GM21423 (cell line): Measurements from ENCODE around the gene GARIN5A.
A peak's percentile ranks its signal among the peaks of the same experiment; 100 is the strongest.

Experiments
- ATAC-seq: cut with Tn5 transposase; IDR thresholded peaks from one replicate; pipeline ENCODE4 v1.9.1; 2021; ENCODE audit warnings: mild to moderate bottlenecking, moderate library complexity; ENCODE audit not compliant: unreplicated experiment

The GARIN5A gene

DNA sequence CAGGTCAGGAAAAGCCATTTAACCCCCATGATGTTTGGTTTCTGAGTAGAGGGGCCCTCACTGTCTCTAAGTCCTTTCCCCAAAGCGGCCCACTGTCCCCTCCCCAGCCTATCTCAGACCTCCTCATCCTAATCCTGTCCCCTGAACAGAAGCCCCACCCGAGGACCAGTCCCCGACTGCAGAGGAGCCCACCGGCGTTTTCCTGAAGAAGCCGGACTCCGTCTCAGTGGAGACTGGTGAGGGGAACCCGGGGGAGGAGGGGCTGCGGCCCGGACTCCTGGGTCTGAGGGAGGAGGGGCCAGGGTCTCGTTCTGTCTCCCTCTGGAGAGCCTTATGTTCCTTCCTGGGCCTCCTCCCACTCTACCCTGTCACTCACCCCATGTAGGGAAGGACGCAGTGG, 41.0 kb downstream of the GARIN5A start:
- no peak for ATAC-seq

- ATAC-seq: no peak
These were observed 41.4 kb downstream of the GARIN5A start for GRCh38 chr19:50435221-50435620.

DNA sequence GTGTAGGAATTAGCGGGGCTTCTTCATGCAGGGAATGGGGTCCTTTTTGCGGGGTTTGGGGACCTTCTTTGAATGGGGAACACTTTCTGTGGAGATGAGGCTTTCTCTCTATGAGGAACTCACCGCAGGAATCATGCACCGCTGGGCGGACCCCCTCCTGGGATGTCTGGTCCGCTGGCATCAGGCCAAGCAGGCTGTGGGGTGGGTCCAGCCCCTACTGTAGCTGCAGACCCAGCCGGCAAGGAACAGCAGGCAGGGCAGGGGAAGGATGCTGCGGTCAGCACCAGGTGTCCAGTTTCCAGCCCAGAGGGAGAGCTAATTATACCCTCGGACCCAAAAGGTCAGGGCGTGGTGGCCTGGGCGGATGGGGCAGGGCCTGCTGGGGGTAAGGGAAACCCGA, 42.1 kb downstream of the GARIN5A start:
- ATAC-seq: no peak

GRCh38 chr19:50433201-50434180, 43.2 kb downstream of the GARIN5A start:
- ATAC-seq: no peak

- no peak for ATAC-seq
These were observed 44.2 kb downstream of the GARIN5A start, which contains the start of gene MYBPC2 for GRCh38 chr19:50432221-50433028. TSS of gene MYBPC2 (plus strand) at chr19:50432892. CDS start at chr19:50432954, 62 bp downstream.

DNA sequence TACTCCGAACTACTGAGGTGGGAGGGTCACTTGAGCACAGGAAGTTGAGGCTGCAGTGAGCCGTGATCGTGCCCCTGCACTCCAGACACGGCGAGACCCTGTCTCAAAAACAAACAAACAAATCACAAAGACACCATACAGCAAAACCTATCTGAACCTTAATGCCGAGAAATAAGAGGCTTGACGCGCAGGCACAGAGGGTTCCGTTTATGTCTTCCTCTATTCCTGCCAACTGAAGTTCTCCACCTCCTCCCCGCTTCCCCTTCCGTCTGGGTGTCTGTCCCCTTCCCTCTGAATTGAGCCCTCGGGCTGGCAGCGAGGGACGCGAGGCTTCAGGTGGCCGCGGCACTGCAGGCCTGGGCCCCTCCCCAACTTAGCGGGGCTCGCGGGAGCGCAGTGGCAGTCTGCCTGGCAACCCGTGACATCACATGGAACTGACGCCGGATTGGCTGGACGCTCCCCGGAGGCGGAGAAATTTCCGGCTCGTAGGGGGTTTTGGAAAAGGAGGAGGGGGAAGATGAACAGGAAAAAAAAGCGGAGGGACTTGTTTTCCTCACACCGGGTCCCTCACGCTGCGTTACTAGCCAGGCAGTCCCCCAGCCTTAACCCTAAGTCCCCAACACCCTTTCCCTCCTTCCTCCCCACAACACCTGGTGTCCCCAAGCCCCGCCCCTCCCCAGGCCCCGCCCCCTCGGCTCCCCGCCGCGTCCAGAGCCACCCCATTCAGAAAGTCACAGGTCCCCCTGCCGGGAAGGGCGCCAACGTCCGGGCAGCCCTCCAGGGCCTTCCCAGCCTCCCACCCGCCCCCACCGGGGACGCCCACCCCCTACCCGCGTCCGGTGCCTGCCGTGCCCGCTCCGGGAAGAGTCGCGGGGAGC, 45.1 kb downstream of the GARIN5A start:
- ATAC-seq: peak; percentile 58

DNA sequence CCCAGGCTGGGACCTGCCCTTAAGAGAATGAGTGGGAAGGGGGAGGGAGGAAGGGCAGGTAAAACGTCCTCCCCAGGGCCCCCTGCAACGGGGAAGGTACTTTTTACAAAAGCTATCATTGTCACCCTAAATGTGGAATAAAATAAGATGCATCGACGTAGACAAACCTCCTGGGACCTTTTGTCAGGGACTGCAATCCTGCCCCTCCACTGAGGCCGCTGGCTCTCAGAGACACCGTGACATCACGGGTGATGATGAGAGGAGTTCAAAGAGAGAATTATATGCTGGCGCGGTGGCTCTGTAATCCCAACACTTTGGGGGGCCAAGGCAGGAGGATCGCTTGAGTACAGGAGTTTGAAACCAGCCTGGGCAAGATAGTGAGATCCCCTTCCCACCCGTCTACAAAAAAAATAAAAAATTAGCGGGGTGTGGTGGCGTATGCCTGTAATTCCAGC, 45.7 kb downstream of the GARIN5A start:
- no peak for ATAC-seq

GRCh38 chr19:50428772-50429463, 47.7 kb downstream of the GARIN5A start:
- ATAC-seq: no peak

- no peak for ATAC-seq
These were observed 48.6 kb downstream of the GARIN5A start for GRCh38 chr19:50427997-50428425.

GRCh38 chr19:50427318-50427925, 49.2 kb downstream of the GARIN5A start:
- no peak for ATAC-seq

DNA sequence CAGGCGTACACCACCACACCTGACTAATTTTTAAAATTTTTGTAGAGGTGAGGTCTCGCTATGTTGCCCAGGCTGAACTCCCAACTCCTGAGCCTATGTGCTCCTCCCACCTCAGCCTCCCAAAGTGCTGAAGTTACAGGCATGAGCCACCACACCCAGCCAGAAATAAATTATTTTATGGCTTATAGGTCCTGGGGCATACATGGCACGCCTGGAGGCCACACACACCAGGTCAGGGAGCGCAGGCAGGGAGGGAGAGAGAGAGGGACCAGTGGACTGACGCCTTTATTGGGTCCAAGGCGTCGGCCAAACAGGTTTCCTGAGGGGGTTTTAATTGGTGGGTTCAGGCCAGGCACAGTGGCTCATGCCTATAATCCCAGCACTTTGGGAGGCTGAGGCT, 51.1 kb downstream of the GARIN5A start:
- ATAC-seq: no peak

- no peak for ATAC-seq
These were observed 53.2 kb downstream of the GARIN5A start for GRCh38 chr19:50423279-50424113.

DNA sequence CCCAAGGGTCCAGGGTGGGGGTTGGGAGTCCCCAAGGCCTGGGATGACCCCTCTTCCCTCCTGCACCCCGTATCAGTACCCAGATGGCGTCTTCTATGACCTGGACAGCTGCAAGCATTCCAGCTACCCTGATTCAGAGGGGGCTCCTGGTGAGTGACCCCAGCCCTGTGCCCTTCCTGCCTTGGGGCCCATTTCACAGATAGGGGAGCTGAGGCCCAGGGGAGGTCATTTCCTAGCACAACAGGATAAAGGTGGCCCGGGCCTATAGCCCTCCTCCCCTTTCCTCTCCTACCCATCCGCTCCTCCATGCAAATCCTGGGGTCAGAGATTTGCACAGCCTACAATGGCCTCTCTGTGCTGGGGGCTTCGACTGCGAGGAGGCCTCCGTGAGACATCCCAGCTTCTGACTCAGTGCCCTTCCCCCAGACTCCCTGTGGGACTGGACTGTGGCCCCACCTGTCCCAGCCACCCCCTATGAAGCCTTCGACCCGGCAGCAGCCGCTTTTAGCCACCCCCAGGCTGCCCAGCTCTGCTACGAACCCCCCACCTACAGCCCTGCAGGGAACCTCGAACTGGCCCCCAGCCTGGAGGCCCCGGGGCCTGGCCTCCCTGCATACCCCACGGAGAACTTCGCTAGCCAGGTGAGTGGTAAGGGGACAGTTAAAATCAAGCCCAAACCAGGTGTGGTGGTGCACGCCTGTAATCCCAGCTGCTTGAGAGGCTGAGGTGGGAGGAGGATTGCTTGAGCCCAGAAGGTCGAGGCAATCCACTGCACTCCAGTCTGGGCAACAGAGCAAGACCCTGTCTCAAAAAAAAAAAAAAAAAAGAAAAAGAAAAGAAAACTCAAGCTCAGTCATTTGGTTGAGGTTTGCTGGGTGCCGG, 54.0 kb downstream of the GARIN5A start:
- no peak for ATAC-seq

- ATAC-seq: no peak
These were observed 55.8 kb downstream of the GARIN5A start for GRCh38 chr19:50420808-50421207.

DNA sequence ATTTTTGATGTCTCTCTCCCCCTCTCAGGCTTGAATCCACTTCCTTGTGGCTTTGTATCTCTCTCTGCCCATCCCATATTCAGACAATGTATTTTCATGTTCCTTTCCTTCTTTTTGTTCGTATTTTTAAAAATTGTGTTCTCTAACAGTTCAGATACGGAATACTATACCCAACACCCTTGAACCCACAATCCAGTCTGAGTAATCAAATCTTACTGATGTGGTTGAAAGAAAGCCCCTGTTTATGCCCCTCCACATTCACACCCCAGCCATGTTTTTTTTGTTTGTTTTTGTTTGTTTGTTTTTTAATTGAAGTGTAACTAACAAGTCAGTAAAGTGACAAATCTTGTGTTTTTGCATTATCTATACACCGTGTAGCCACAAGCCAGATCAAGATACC, 56.5 kb downstream of the GARIN5A start:
- no peak for ATAC-seq

DNA sequence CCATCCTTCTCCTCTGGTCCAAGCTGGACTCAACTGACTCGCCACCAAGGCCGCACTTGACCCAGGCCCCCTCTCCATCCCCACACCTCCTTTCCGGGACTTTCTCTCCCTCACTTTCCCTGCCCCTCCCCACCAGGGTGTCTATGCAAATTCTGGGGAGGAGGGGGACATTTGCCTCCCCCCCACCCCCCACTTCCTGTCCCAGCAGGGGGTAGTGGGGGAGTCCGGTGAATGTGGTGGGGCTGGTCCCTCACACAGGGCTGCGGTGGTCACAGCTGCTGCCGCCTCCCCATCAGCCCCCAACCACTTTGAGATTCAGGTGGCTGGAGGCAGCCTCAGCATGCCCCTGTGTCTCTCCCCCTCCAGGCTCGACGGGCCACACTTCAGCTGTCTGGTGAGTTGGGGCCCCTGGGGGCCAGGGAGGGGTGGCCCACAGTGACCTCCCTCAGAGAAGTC, 57.0 kb downstream of the GARIN5A start:
- ATAC-seq: no peak

DNA sequence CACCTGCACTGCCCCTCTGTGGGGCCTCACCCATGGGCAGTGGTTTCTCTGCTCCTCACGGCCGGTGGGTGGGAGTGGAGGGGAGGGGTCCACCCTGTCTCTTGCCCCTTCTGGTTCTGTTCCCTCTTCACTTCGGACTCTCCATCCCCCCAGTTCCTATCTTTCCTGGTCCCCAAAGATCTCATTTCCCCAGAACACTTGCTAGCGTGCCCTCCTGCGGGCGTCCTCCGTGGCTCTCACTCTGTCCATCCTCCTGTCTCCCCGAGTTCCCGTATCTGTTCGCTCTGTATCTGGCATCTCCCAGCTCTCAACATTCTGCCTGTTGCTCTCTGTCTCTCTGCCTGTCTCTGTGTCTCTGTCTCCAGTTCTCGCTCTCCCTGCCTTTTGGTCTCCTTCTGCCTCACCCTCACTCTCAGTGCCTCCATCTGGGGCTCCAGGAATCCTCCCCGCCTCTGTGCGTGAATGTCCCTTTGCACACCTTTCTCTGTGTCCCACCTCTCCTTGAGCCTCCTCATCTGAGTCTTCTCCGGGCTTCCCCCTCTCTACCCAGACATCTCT, 57.5 kb downstream of the GARIN5A start:
- ATAC-seq: no peak
